OCI-LY3 (cell line): ENCODE measurements around the gene NACAD.

ENCODE experiments used
- H2AFZ ChIP-seq: fragments of 200-600, 300-600 bp; shearing (Covaris generic); 2 replicates; pipeline ENCODE4 v1.6.0; 2014; ENCODE audit warnings: antibody characterized with exemption, low read depth, low read length
- H3K27ac ChIP-seq: fragments of 200-600, 300-600 bp; sonication (generic); 2 replicates; pipeline ENCODE4 v1.5.1; 2014; ENCODE audit warnings: mild to moderate bottlenecking, low read length, moderate library complexity, mixed read lengths
- H3K27me3 ChIP-seq: fragments of 200-600, 300-600 bp; sonication (generic); 2 replicates; pipeline ENCODE4 v1.6.1; 2014; ENCODE audit warnings: low read depth, low read length, mixed read lengths
- H3K36me3 ChIP-seq: fragments of 200-600, 300-600 bp; sonication (generic); replicated peaks from 2 replicates; pipeline ENCODE3; 2014; ENCODE audit warnings: low read depth, low read length, mixed read lengths
- H3K4me1 ChIP-seq: fragments of 300-600, 200-600 bp; sonication (generic); 2 replicates; pipeline ENCODE4 v1.6.1; 2014; ENCODE audit warnings: low read length, mixed read lengths
- H3K4me2 ChIP-seq: fragments of 200-600, 300-600 bp; sonication (generic); 2 replicates; pipeline ENCODE4 v1.6.1; 2014; ENCODE audit warnings: low read length, mixed read lengths
- H3K4me3 ChIP-seq: fragments of 300-600, 200-600 bp; sonication (generic); 2 replicates; pipeline ENCODE4 v1.5.1; 2014; ENCODE audit warnings: antibody characterized with exemption, mild to moderate bottlenecking, low read length, moderate library complexity
- H3K79me2 ChIP-seq: fragments of 300-600, 200-600 bp; shearing (Covaris generic); 2 replicates; pipeline ENCODE4 v1.6.1; 2014; ENCODE audit warnings: mild to moderate bottlenecking, low read length, mixed read lengths
- H3K9ac ChIP-seq: fragments of 300-600, 200-600 bp; shearing (Covaris generic); 2 replicates; pipeline ENCODE4 v1.6.0; 2014; ENCODE audit warnings: mild to moderate bottlenecking, low read length, moderate library complexity
- H3K9me3 ChIP-seq: fragments of 200-600, 300-600 bp; shearing (Covaris generic); 2 replicates; pipeline ENCODE4 v1.6.1; 2014; ENCODE audit warnings: low read length, mixed read lengths; ENCODE audit not compliant: insufficient read depth
- H4K20me1 ChIP-seq: fragments of 200-600, 300-600 bp; sonication (generic); 2 replicates; pipeline ENCODE4 v1.6.1; 2016; ENCODE audit warnings: low read length, mixed read lengths; ENCODE audit not compliant: insufficient read depth
- CTCF ChIP-seq: fragments of 200-600, 300-600 bp; sonication (generic); IDR thresholded peaks from 2 replicates; pipeline ENCODE4 v1.5.1; 2014; ENCODE audit warnings: antibody characterized with exemption, low read length, low read depth
- EZH2phosphoT487 ChIP-seq: fragments of 200-600 bp; shearing (Covaris generic); IDR thresholded peaks from 2 replicates; pipeline ENCODE4 v1.6.1; 2018; ENCODE audit warnings: antibody characterized with exemption, mixed run types, low read depth

Gene NACAD

DNA sequence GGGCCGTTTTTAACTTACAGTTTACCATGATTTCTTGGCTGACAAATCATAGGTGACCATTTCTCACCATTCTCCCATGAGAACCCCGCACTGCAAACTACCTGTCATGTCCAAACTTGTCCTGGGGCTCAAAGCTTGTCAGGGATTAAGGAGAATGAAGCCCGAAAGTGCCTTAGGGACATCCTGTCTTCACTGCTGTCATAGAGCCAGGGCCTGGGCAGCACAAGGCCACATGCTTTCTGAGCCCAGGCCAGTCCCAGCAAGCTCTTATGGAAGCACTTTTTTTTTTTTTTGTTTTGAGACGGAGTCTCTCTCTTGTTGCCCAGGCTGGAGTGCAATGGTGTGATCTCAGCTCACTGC is 54.9 kb downstream of the NACAD start:
- Histone ChIP-seq H3K4me1 (no peaks in the 10 kb centered on the region), H3K27ac (no peak overlapping the region), H3K9me3 (no peaks in the 10 kb centered on the region), H3K9ac (no peak overlapping the region), H2AFZ (no peak overlapping the region), H3K79me2 (peaks cover 16% of the 10 kb centered on the region), H3K4me3 (no peak overlapping the region), H3K36me3 (peaks cover 11% of the 10 kb centered on the region), H4K20me1 (peaks cover 31% of the 10 kb centered on the region), H3K27me3 (no peaks in the 10 kb centered on the region), H3K4me2 (no peak overlapping the region)
- TF ChIP-seq CTCF = no peak
- no peak for TF ChIP-seq EZH2phosphoT487

DNA sequence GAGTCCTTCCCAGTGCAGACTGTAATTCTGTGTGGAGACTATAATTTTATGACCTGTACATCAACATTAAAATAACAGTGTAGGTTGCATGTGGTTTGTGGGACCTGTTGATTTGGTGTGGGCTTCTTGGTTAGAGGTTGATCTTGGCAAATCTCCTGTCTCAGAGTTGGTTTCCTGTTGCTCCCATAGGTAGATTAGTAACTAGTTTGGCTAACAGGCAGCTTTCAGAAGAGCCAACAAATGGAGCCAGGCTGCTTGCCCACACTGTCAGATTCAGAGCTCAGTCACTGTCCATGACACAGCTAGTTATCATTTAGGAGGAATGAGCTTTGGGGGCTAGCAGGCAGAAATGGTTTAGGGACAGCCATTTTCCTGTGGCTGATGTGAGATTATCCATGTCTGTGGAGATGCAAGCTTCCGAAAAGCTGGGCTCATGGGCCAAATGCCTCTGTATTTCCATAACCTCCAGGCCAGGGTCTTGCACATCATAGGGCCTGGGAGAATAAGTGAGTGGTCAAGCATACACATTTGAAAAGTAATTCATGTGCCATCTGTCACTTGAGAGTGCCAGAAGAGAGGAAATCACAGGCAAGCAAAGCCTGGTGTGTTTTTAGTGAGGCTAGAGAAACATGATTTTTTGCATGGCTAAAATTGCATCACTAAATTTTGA is 55.4 kb downstream of the NACAD start:
- TF ChIP-seq EZH2phosphoT487 (no peak), CTCF (no peak)
- Histone ChIP-seq H3K27ac (no peak overlapping the region), H3K27me3 (no peaks in the 10 kb centered on the region), H4K20me1 (peaks cover 32% of the 10 kb centered on the region), H3K4me1 (no peaks in the 10 kb centered on the region), H3K79me2 (peaks cover 21% of the 10 kb centered on the region), H3K9ac (no peak overlapping the region), H3K4me3 (no peak overlapping the region), H3K4me2 (no peak overlapping the region), H3K9me3 (no peaks in the 10 kb centered on the region), H3K36me3 (peaks cover 11% of the 10 kb centered on the region), H2AFZ (no peak overlapping the region)

- H3K9ac ChIP-seq = no peak overlapping the region
- peaks cover 14% of the 10 kb centered on the region for H3K36me3 ChIP-seq
- H3K27me3 ChIP-seq = no peaks in the 10 kb centered on the region
- H3K4me3 ChIP-seq = no peak overlapping the region
- TF ChIP-seq EZH2phosphoT487 = no peak
- TF ChIP-seq CTCF = no peak
- H3K4me2 ChIP-seq = no peak overlapping the region
- peaks cover 9% of the 10 kb centered on the region for H3K4me1 ChIP-seq
- no peak overlapping the region for H3K27ac ChIP-seq
- H2AFZ ChIP-seq = no peak overlapping the region
- peaks cover 25% of the 10 kb centered on the region for H3K79me2 ChIP-seq
- H3K9me3 ChIP-seq = no peaks in the 10 kb centered on the region
- peaks cover 24% of the 10 kb centered on the region for H4K20me1 ChIP-seq
These were observed 56.3 kb downstream of the NACAD start for GRCh38 chr7:45032421-45032820.

DNA sequence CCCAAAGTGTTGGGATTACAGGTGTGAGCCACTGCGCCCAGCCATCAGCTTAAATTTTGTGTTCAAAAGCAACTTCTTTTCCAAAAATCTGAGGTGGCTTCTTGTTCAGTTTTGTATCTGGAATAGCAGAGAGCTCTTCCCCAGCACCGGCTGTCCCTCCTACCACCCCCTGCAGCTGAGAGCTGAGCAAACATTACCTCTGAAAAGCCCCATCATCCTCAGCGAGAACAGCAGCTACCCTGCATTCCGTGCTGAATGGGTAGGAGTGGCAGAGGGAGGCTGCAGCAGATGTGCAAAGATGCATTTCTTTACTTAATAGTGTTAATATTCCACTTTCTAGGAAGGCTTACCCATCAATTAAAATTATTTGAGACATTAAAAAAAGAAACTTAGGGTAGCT is 56.9 kb downstream of the NACAD start:
- H3K9ac ChIP-seq = no peak overlapping the region
- no peak for TF ChIP-seq CTCF
- no peak for TF ChIP-seq EZH2phosphoT487
- H3K4me1 ChIP-seq = peaks cover 14% of the 10 kb centered on the region
- H3K4me2 ChIP-seq = no peak overlapping the region
- peaks cover 14% of the 10 kb centered on the region for H3K36me3 ChIP-seq
- H2AFZ ChIP-seq = no peak overlapping the region
- no peaks in the 10 kb centered on the region for H3K9me3 ChIP-seq
- H4K20me1 ChIP-seq = peaks cover 24% of the 10 kb centered on the region
- peaks cover 24% of the 10 kb centered on the region for H3K79me2 ChIP-seq
- no peak overlapping the region for H3K27ac ChIP-seq
- H3K27me3 ChIP-seq = no peaks in the 10 kb centered on the region
- no peak overlapping the region for H3K4me3 ChIP-seq
